NCI-H2171 (cell line): ENCODE measurements around the gene ZNF84.

Experiments
- DNase-seq: peaks from one replicate; lab custom pipeline; 2025; lab: John Stamatoyannopoulos, UW

ZNF84 gene

GRCh38 chr12:133037207-133038005 is at the start of gene ZNF84:
TSS of gene ZNF84 (plus strand) at chr12:133037509. CDS start at chr12:133041468, 3,959 bp downstream.
- DNase-seq, result peak; percentile 98

DNA sequence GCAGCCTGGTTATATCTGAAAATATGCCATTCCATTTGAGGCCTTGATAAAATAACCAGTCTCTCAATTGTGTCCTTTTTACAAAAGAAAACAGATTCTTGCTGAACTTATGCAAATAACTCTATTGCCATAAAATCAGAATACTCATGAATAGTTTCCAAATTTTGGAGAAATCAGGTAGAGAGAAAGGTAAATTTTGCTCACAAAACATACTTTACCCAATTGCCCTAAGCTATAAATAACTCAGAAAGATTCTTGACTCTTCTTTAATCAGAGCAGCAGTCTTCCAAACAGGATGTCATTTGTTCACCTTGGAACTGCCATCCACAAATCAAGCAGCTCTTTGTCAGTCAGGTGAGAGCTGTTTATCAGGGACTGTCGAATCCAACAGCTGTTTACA is 38.6 kb upstream of the ZNF84 start:
- no peak for DNase-seq

DNA sequence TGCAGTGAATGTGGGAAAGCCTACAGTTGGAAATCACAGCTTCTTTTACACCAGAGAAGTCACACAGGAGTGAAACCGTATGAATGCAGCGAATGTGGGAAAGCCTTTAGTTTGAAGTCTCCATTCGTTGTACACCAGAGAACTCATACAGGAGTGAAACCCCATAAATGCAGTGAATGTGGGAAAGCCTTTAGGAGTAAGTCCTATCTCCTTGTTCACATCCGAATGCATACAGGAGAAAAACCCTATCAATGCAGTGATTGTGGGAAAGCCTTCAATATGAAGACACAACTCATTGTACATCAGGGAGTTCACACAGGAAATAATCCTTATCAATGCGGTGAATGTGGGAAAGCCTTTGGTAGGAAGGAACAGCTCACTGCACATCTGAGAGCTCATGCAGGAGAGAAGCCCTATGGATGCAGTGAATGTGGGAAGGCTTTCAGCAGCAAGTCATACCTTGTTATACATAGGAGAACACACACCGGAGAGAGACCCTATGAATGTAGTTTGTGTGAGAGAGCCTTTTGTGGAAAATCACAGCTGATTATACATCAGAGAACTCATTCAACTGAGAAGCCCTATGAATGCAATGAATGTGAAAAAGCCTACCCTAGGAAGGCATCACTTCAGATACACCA is 26.5 kb upstream of the ZNF84 start:
- no peak for DNase-seq

DNA sequence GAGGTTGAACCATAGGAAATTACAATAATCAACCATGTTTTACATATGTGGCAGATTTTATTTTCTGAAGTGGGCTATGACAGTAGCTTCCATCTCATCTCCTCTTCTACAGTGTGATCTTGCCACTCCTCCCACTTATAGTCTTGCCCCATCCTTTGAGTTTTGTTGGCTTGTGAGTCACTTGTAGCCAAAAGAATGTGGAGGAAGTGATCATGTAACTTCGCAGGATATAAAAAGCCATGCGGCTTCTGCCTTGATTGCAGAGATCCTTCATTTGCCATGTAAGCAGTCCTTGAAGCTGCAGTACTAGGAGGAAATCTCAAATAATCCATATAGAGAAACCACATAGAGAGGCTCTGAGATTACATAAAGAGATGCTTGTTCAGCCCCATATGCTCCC is 13.7 kb upstream of the ZNF84 start:
- DNase-seq, result no peak

DNA sequence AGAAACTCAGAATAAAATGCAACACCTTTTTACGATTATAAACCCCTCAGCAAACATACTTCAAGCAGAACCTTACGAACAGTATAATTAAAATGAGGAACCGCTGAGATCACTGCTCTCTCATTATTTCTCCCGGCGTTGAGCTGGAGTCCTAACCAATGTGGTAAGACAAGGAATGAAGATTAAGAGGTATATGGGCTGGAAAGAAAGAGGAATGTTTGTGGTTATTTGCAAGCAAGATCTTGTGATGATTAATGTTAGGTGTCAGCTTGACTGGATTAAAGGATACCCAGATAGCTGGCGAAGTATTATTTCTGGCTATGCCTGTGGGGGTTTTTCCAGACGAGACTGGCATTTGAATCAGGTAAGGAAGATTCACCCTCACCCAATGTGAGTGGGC is 10.3 kb upstream of the ZNF84 start:
- DNase-seq, result no peak

DNA sequence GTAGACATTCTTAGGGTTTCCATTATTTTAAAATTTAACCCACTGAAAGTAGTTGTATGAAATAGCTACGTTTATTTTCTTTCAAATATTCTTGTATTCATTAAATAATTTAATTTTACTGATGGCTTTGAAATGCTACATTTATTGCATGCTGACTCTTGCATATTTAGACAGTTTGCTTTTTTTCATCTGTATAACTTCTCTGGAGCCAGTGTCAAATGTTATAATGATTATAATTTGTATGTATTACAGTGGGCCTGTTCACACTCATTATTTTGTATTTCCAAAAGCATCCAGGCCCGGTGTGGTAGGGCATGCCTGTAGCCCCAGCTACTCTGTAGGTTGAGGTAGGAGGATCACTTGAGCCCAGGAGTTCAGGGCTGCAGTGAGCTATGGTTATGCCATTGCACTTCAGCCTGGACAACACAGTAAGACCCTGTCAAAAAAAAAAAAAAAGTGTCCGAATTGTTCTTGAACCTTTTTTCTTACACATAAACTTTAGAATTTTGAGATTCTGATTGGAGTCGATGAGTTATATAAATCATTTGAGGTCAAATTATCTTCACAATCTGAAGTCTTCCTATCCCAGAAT is 905 bp downstream of the ZNF84 start:
- no peak for DNase-seq

- no peak for DNase-seq
These were observed 9.4 kb downstream of the ZNF84 start for GRCh38 chr12:133046698-133047097.

- no peak for DNase-seq
These were observed 20.1 kb downstream of the ZNF84 start for GRCh38 chr12:133057446-133057845.

DNA sequence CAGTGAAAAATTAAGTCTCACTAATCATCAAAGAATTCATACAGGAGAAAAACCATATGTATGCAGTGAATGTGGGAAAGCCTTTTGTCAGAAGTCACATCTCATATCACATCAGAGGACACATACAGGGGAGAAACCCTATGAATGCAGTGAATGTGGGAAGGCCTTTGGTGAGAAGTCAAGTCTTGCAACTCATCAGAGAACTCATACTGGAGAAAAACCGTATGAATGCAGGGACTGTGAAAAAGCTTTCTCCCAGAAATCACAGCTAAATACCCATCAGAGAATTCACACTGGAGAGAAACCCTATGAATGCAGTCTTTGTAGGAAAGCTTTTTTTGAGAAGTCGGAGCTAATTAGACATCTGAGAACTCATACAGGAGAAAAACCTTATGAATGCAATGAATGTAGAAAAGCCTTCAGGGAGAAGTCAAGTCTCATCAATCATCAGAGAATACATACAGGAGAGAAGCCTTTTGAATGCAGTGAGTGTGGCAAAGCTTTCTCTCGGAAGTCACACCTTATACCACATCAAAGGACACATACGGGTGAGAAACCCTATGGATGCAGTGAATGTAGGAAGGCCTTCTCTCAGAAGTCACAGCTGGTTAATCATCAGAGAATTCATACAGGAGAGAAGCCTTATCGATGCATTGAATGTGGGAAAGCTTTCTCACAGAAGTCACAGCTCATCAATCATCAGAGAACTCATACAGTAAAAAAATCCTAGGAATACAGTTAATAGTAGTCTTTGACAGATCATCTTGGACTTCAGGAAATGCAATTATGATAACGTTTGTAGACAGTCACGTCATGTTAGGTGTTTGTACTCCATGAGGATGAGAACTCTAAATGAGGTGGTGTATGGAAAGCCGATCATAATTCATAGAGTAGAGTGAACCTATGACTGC is 21.1 kb downstream of the ZNF84 start:
- no peak for DNase-seq

- no peak for DNase-seq
These were observed 24.6 kb downstream of the ZNF84 start for GRCh38 chr12:133061954-133062353.

GRCh38 chr12:133063556-133063955 is 26.2 kb downstream of the ZNF84 start:
- no peak for DNase-seq

DNA sequence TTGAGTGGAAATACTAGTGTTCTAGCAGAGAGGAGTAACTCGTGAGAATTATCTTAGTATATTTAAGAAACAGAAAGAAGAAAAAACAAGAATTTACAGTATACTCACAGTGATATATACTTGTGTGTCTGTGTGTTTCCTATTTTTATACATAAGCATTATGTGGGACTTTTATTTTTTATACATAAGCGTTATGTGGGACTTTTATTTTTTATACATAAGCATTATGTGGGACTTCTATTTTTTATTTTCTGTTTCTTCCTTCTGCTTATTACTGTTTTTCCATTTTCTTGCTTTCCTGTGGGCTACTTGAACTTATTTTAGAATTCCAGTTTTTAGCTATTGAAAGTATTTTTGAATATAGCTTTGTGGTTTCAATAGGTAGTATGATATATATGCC is 36.5 kb downstream of the ZNF84 start:
- no peak for DNase-seq

GRCh38 chr12:133080026-133080367 is 42.7 kb downstream of the ZNF84 start:
- DNase-seq, result peak; percentile 97

DNA sequence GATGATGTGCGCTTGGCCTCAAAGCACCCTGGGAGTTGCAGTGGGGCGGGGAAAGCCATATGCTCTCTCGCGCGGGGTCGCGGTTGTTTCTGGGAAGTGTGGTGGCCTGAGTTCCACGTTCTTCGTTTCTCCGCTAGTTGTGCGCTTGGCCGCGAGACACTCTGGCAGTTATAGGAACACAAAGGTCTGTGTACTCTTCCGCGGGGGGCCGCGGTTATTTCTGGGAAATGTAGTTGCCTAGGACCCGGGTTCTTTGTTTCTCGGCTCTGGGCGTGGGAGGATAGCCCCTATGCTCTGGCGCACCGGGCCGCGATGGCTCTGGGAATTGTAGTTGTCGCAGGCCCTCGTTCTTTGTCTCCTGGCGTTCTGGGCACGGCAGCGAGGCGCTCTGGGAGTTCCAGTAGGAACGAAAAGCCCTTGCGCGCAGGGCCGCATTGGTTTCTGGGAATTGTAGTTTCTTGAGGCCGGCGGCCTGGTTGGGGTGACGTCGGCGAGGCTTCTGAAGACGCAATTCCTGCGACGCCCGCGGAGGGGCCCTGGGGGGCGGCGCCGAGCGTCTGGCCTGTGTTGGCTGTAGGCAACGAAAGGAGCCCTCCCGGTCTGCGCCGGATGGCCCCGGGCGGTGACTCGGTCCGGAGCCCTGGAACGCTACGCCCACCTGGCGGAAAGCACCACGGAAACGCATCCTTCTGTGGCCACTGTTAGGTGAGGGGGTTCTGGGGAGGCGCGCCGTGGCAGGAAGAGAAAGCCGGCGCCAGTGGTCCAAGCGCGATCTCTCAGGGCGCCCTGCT is 43.3 kb downstream of the ZNF84 start, which contains the start of gene ZNF140:
Gene ZNF140, plus strand, starts transcription at position 556 of the 791 bp plus-strand sequence. CDS start 398 bp downstream, outside the sequence.
- DNase-seq, result peak; percentile 97

DNA sequence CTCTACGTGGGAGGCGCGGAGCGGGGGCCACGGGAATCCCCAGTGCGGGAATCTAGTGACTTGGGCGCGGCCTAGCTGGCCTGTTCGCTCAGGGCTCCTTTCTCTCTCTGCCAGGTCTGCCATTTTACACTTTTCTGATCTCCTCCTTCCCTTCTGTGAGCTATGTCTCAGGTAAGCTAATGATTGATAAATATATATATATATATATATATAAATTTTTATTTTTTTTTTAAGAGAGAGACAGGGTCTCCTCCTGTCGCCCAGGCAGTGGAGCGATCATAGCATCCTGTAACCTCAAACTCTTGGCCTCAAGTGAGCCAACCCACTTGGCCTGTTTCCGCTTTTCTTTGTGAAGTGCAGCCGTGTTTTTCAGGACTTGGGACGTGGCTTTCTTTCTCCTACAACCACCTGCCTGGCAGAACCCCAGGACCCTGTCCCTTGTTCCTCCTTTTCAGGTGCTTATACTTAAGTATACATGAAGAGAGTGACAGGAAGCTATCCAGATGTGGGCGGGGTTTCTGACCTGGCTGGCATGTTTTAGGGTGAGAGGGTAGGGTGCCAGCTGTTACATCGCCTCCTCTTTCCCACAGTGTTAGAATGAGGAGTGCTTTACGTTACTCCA is 44.0 kb downstream of the ZNF84 start:
- no peak for DNase-seq

DNA sequence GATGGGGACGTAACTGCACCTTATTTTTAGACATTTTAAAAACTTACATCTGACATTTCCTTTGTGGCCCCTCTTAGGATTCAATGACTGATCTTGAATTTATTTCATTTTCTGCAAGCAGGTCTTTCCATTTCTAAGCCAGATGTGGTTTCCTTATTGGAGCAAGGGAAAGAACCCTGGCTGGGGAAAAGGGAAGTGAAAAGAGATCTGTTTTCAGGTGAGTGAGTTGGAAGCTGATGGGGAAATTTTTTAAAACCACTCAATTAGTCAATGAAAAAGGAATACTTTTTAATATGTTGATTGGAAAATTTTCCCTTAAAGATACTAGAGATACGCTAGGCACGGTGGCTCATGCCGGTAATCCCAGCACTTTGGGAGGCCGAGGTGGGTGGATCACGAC is 46.0 kb downstream of the ZNF84 start:
- DNase-seq, result no peak

DNA sequence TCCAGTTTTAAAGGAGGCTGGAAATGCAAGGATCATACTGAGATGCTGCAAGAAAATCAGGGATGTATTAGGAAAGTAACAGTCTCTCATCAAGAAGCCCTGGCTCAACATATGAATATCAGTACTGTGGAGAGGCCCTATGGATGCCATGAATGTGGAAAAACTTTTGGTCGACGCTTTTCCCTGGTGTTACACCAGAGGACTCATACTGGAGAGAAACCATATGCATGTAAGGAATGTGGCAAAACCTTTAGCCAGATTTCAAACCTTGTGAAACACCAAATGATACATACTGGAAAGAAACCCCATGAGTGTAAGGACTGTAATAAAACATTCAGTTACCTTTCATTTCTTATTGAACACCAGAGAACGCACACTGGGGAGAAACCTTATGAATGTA is 68.3 kb downstream of the ZNF84 start:
- DNase-seq, result no peak

- no peak for DNase-seq
These were observed 68.9 kb downstream of the ZNF84 start for GRCh38 chr12:133106253-133106652.

DNA sequence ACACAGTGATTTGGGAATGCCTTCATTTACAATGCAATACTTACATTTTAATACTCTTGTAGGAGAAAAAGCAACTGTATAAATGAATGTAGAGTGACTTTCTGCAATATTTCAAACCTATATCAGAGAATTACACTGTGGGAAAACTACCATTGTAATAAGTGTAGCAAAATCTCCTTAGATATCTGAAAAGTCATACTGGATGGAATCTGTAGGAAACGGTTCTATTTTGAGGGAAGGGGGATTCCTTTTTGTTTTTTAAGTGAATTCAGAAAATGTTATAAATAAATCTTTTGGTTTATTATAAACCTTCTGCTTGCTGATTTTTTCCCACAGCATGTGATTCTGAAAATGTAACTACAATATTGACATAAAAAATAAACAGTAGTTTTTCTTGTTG is 69.8 kb downstream of the ZNF84 start:
- no peak for DNase-seq

- no peak for DNase-seq
These were observed 70.8 kb downstream of the ZNF84 start for GRCh38 chr12:133108150-133108549.
